Central memory CD8-positive, alpha-beta T cell (primary cell): Measurements from ENCODE around the gene PPM1E.
A peak's percentile ranks its signal among the peaks of the same experiment; 100 is the strongest.
"Not testable (repeated sequence)": the region's sequence is repeated elsewhere in the genome, so short reads cannot be mapped to it uniquely, and the experiment has no call there.

Source experiments
- ATAC-seq: fragments of 150-1000 bp; cut with Tn5 transposase; replicated peaks from 2 replicates; pipeline ENCODE4 v1.10.0; 2022; ENCODE audit warnings: mild to moderate bottlenecking, moderate FRiP score, moderate number of reproducible peaks; ENCODE audit not compliant: poor library complexity, severe bottlenecking; ENCODE audit errors: extremely low read depth
- DNase-seq, 2 donors: peaks; one replicate each; pipeline ENCODE4 v3.0.0; 2021; ENCODE audit warnings: low spot score in 2 of 2
- H3K27ac Mint-ChIP-seq: one replicate; pipeline ENCODE4 v1.8.0; 2022; ENCODE audit warnings: low read depth, mild to moderate bottlenecking, moderate library complexity, mixed read lengths
- H3K27me3 Mint-ChIP-seq: one replicate; pipeline ENCODE4 v1.8.0; 2022; ENCODE audit warnings: mixed read lengths
- H3K36me3 Mint-ChIP-seq: one replicate; pipeline ENCODE4 v1.8.0; 2022; ENCODE audit warnings: mild to moderate bottlenecking, moderate library complexity, mixed read lengths; ENCODE audit not compliant: insufficient read depth
- H3K4me1 Mint-ChIP-seq: one replicate; pipeline ENCODE4 v1.8.0; 2022; ENCODE audit warnings: mixed read lengths
- H3K4me3 Mint-ChIP-seq: one replicate; pipeline ENCODE4 v1.8.0; 2022; ENCODE audit warnings: mild to moderate bottlenecking, moderate library complexity, mixed read lengths
- H3K9me3 Mint-ChIP-seq: one replicate; pipeline ENCODE4 v1.8.0; 2022; ENCODE audit warnings: mixed read lengths

Gene PPM1E

GRCh38 chr17:58932956-58933355 is 177.3 kb downstream of the PPM1E start:
- Mint-ChIP-seq H3K36me3 (peaks cover 2% of the 10 kb centered on the region), H3K27ac (no peak overlapping the region), H3K9me3 (no peaks in the 10 kb centered on the region), H3K27me3 (peaks cover 46% of the 10 kb centered on the region), H3K4me3 (no peak overlapping the region), H3K4me1 (no peaks in the 10 kb centered on the region)
- ATAC-seq, result no peak
- DNase-seq, result no peak

GRCh38 chr17:58936295-58936694 is 180.6 kb downstream of the PPM1E start:
- no peak overlapping the region for H3K27ac Mint-ChIP-seq
- peaks cover 26% of the 10 kb centered on the region for H3K27me3 Mint-ChIP-seq
- DNase-seq, result no peak
- H3K9me3 Mint-ChIP-seq, result no peaks in the 10 kb centered on the region
- no peak for ATAC-seq
- no peak overlapping the region for H3K4me3 Mint-ChIP-seq
- H3K36me3 Mint-ChIP-seq, result no peaks in the 10 kb centered on the region
- no peaks in the 10 kb centered on the region for H3K4me1 Mint-ChIP-seq

GRCh38 chr17:58944166-58944565 is 188.5 kb downstream of the PPM1E start:
- Mint-ChIP-seq H3K4me3 (no peak overlapping the region), H3K36me3 (no peaks in the 10 kb centered on the region), H3K4me1 (no peaks in the 10 kb centered on the region), H3K27me3 (peaks cover 22% of the 10 kb centered on the region), H3K9me3 (peaks cover 5% of the 10 kb centered on the region), H3K27ac (no peak overlapping the region)
- ATAC-seq (no peak), DNase-seq (no peak)

GRCh38 chr17:58947411-58947810 is 191.8 kb downstream of the PPM1E start:
- Mint-ChIP-seq H3K9me3 (peaks cover 22% of the 10 kb centered on the region), H3K36me3 (no peaks in the 10 kb centered on the region), H3K27ac (no peak overlapping the region), H3K4me1 (no peaks in the 10 kb centered on the region), H3K4me3 (no peak overlapping the region), H3K27me3 (peaks cover 33% of the 10 kb centered on the region)
- ATAC-seq (no peak), DNase-seq (no peak)

- DNase-seq, result no peak
- H3K4me1 Mint-ChIP-seq, result no peaks in the 10 kb centered on the region
- no peaks in the 10 kb centered on the region for H3K36me3 Mint-ChIP-seq
- no peak overlapping the region for H3K27ac Mint-ChIP-seq
- peaks cover 22% of the 10 kb centered on the region for H3K9me3 Mint-ChIP-seq
- H3K4me3 Mint-ChIP-seq, result no peak overlapping the region
- H3K27me3 Mint-ChIP-seq, result peaks cover 33% of the 10 kb centered on the region
- ATAC-seq, result no peak
Observed at GRCh38 chr17:58947824-58948223, 192.2 kb downstream of the PPM1E start.

GRCh38 chr17:58954358-58954757 is 198.7 kb downstream of the PPM1E start:
- H3K36me3 Mint-ChIP-seq, H3K4me3 Mint-ChIP-seq, H3K4me1 Mint-ChIP-seq, ATAC-seq, DNase-seq: not testable (repeated sequence)
- Mint-ChIP-seq H3K9me3 (peaks cover 15% of the 10 kb centered on the region), H3K27me3 (peaks cover 38% of the 10 kb centered on the region), H3K27ac (peak overlapping the region; percentile 36)

- DNase-seq, result no peak
Observed at GRCh38 chr17:58956997-58957724, 201.5 kb downstream of the PPM1E start.

GRCh38 chr17:58957725-58958073 is 202.0 kb downstream of the PPM1E start:
- H3K4me1 Mint-ChIP-seq, H3K36me3 Mint-ChIP-seq, DNase-seq, ATAC-seq, H3K27ac Mint-ChIP-seq, H3K9me3 Mint-ChIP-seq, H3K4me3 Mint-ChIP-seq: not testable (repeated sequence)
- peaks cover 29% of the 10 kb centered on the region for H3K27me3 Mint-ChIP-seq

More at GRCh38 chr17:58956997-58957724, 201.5 kb downstream of the PPM1E start:
- ATAC-seq, result no peak
- H3K9me3 Mint-ChIP-seq, result no peaks in the 10 kb centered on the region
- no peaks in the 10 kb centered on the region for H3K36me3 Mint-ChIP-seq
- H3K4me1 Mint-ChIP-seq, result no peaks in the 10 kb centered on the region
- no peak overlapping the region for H3K4me3 Mint-ChIP-seq
- H3K27ac Mint-ChIP-seq, result no peak overlapping the region
- peaks cover 29% of the 10 kb centered on the region for H3K27me3 Mint-ChIP-seq

GRCh38 chr17:58960068-58960467 is 204.4 kb downstream of the PPM1E start:
- ATAC-seq (no peak), DNase-seq (no peak)
- H3K9me3 Mint-ChIP-seq, result no peaks in the 10 kb centered on the region
- no peaks in the 10 kb centered on the region for H3K36me3 Mint-ChIP-seq
- H3K27me3 Mint-ChIP-seq, result peaks cover 13% of the 10 kb centered on the region
- no peaks in the 10 kb centered on the region for H3K4me1 Mint-ChIP-seq
- no peak overlapping the region for H3K27ac Mint-ChIP-seq
- no peak overlapping the region for H3K4me3 Mint-ChIP-seq

- Mint-ChIP-seq H3K4me3 (no peak overlapping the region), H3K9me3 (no peaks in the 10 kb centered on the region)
- no peak for ATAC-seq
Observed at GRCh38 chr17:58965221-58965620, 209.6 kb downstream of the PPM1E start.

GRCh38 chr17:58966208-58966607 is 210.6 kb downstream of the PPM1E start:
- DNase-seq (no peak), ATAC-seq (no peak)
- Mint-ChIP-seq H3K36me3 (no peaks in the 10 kb centered on the region), H3K27ac (no peak overlapping the region), H3K9me3 (no peaks in the 10 kb centered on the region), H3K4me1 (peaks cover 6% of the 10 kb centered on the region), H3K4me3 (no peak overlapping the region), H3K27me3 (no peaks in the 10 kb centered on the region)

More at GRCh38 chr17:58965221-58965620, 209.6 kb downstream of the PPM1E start:
- no peaks in the 10 kb centered on the region for H3K36me3 Mint-ChIP-seq
- H3K4me1 Mint-ChIP-seq, result peaks cover 6% of the 10 kb centered on the region
- no peaks in the 10 kb centered on the region for H3K27me3 Mint-ChIP-seq
- H3K27ac Mint-ChIP-seq, result no peak overlapping the region
- no peak for DNase-seq

- Mint-ChIP-seq H3K4me1 (peaks cover 6% of the 10 kb centered on the region), H3K36me3 (no peaks in the 10 kb centered on the region), H3K27ac (no peak overlapping the region), H3K9me3 (no peaks in the 10 kb centered on the region), H3K27me3 (no peaks in the 10 kb centered on the region), H3K4me3 (no peak overlapping the region)
- ATAC-seq (no peak), DNase-seq (no peak)
Observed at GRCh38 chr17:58968426-58969061, 212.9 kb downstream of the PPM1E start.

GRCh38 chr17:58969156-58969555 is 213.5 kb downstream of the PPM1E start:
- Mint-ChIP-seq H3K9me3 (no peaks in the 10 kb centered on the region), H3K27me3 (no peaks in the 10 kb centered on the region), H3K4me3 (no peak overlapping the region), H3K27ac (no peak overlapping the region), H3K4me1 (peaks cover 6% of the 10 kb centered on the region), H3K36me3 (no peaks in the 10 kb centered on the region)
- ATAC-seq (no peak), DNase-seq (no peak)
